ENCODE results near the gene POLR1A. TPM values are rescaled to one million over a fixed set of nuclear protein-coding genes. Genes with fewer than 3 reads are reported as not detected.

Gene POLR1A
- total RNA-seq, 4 donors from 2014 or later = 13.3 to 22.4 (median 16.6) TPM

DNA sequence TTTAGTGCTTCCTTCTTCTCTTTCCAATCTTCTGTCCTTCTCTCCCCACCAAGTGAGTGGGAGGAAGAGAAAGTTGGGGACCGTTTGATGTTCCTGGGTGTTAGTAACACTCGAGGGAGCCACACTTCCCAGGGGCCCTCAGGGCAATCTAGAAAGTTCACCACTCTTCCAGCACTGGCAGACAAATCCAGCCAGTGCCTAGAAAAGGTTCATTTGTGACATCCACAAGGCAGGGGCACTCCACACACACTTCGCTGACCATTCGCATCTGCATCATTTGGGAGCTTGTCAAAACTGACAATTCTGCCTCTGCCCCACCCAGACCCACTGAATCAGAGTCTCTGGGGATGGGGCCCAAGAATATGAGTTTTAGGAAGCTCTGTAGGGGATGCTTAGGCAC, 130.1 kb downstream of the POLR1A start:
- peaks cover 17 to 31% (median 23%) of the 10 kb centered on the region in 4 donors for H3K4me1 ChIP-seq
- no peak overlapping the region for H3K4me3 ChIP-seq
- intact Hi-C loops (cut with DNase I) = no loop called here
- WGBS = 83% methylated on average over 4 of the region's 4 CpGs
- H3K9me3 ChIP-seq = no peaks in the 10 kb centered on the region
- no peak overlapping the region for H3K27ac ChIP-seq (replicated peaks in 1 of 4)
- H3K36me3 ChIP-seq = no peaks in the 10 kb centered on the region
- TF ChIP-seq, protein P1, sequence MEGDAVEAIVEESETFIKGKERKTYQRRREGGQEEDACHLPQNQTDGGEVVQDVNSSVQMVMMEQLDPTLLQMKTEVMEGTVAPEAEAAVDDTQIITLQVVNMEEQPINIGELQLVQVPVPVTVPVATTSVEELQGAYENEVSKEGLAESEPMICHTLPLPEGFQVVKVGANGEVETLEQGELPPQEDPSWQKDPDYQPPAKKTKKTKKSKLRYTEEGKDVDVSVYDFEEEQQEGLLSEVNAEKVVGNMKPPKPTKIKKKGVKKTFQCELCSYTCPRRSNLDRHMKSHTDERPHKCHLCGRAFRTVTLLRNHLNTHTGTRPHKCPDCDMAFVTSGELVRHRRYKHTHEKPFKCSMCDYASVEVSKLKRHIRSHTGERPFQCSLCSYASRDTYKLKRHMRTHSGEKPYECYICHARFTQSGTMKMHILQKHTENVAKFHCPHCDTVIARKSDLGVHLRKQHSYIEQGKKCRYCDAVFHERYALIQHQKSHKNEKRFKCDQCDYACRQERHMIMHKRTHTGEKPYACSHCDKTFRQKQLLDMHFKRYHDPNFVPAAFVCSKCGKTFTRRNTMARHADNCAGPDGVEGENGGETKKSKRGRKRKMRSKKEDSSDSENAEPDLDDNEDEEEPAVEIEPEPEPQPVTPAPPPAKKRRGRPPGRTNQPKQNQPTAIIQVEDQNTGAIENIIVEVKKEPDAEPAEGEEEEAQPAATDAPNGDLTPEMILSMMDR (IDR thresholded peaks at IDR 0.05) = no peak
- TF ChIP-seq EP300 (IDR thresholded peaks at IDR 0.05) (no peak), POLR2AphosphoS5 (IDR thresholded peaks at IDR 0.05) (no peak), POLR2A (IDR thresholded peaks at IDR 0.05; ENCODE audit: low read depth) (no peak)
- H3K27me3 ChIP-seq = no peaks in the 10 kb centered on the region
- no peak for DNase-seq (ENCODE audit: extremely low spot score)

DNA sequence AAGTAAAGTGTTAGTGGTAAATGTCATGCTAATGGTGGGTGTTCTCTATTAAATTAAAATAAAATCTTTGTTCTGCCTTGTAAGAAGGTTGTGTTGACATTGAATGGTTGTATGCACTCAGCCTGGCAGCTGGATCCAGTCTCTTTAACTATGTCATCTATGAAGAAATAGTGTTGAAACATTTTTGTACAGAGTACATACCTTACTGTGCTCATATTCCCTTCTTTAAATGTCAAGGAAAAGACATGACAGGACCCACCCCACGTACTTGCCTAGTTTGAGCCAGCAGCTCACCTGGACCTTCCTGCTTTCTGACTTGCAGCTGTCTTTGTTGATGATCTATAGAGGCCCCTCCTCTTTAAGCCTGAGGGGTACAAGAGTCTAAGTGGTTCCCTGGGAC, 131.3 kb downstream of the POLR1A start:
- TF ChIP-seq POLR2AphosphoS5 (IDR thresholded peaks at IDR 0.05) (no peak), EP300 (IDR thresholded peaks at IDR 0.05) (no peak), POLR2A (IDR thresholded peaks at IDR 0.05; ENCODE audit: low read depth) (no peak)
- TF ChIP-seq, protein P1 (IDR thresholded peaks at IDR 0.05) = no peak
- H3K4me1 ChIP-seq = peaks cover 16 to 27% (median 23%) of the 10 kb centered on the region in 4 donors
- no peaks in the 10 kb centered on the region for H3K36me3 ChIP-seq
- H3K27ac ChIP-seq (replicated peaks in 1 of 4) = no peak overlapping the region
- intact Hi-C loops (cut with DNase I) = no loop called here
- no peaks in the 10 kb centered on the region for H3K9me3 ChIP-seq
- no peak overlapping the region for H3K4me3 ChIP-seq
- H3K27me3 ChIP-seq = no peaks in the 10 kb centered on the region
- 60% methylated on average over 1 of the region's 1 CpG for WGBS
- DNase-seq (ENCODE audit: extremely low spot score) = no peak

DNA sequence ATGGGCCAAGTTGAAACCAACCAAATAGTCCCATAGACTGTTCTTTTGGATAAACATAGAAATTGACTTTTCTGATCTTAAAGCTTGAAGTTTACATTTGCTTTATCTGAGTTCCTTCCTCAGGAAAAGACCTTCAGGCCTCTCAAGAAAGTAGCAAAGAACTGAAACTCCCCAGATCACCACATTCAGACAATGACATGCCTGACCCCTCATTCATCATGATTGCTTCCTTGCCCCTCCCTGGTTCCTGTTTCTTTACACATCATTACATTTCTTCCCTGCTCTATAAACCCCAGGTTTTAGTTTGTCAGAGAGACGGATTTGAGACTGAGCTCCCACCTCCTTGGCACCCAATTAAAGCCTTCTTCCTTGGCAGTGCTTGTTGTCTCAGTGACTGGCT, 133.3 kb downstream of the POLR1A start:
- Histone ChIP-seq H3K4me1 (peaks cover 5 to 12% (median 12%) of the 10 kb centered on the region in 4 donors), H3K4me3 (no peak overlapping the region), H3K27ac (replicated peaks in 1 of 4) (no peak overlapping the region), H3K36me3 (no peaks in the 10 kb centered on the region), H3K27me3 (no peaks in the 10 kb centered on the region), H3K9me3 (no peaks in the 10 kb centered on the region)
- 29% methylated on average over 1 of the region's 1 CpG for WGBS
- TF ChIP-seq POLR2A (IDR thresholded peaks at IDR 0.05; ENCODE audit: low read depth) (no peak), EP300 (IDR thresholded peaks at IDR 0.05) (no peak), POLR2AphosphoS5 (IDR thresholded peaks at IDR 0.05) (no peak)
- TF ChIP-seq, protein P1 (IDR thresholded peaks at IDR 0.05) = no peak
- intact Hi-C loops (cut with DNase I) = no loop called here
- DNase-seq (ENCODE audit: extremely low spot score) = no peak

DNA sequence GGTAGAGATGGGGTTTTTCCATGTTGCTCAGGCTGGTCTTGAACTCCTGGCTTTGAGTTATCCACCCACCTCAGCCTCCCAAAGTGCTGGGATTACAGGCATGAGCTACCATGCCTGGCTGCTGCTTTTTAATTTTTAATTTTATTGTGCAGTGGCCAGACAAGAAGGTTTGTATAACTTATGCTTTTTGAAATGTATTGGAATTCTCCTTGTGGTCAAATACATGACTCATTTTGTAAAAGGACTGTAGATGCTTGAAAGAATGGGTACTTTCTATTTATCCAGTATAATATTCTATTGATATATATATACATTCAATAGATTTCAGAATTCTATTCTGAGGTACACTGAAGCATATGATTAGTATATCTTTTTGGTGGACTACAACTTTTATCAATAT, 134.3 kb downstream of the POLR1A start:
- H3K4me3 ChIP-seq = no peak overlapping the region
- H3K4me1 ChIP-seq = peaks cover 5 to 10% (median 9%) of the 10 kb centered on the region in 4 donors
- no peaks in the 10 kb centered on the region for H3K36me3 ChIP-seq
- no peaks in the 10 kb centered on the region for H3K9me3 ChIP-seq
- no peak for DNase-seq (ENCODE audit: extremely low spot score)
- no peak overlapping the region for H3K27ac ChIP-seq (replicated peaks in 1 of 4)
- TF ChIP-seq, protein P1 (IDR thresholded peaks at IDR 0.05) = no peak
- TF ChIP-seq EP300 (IDR thresholded peaks at IDR 0.05) (no peak), POLR2AphosphoS5 (IDR thresholded peaks at IDR 0.05) (no peak), POLR2A (IDR thresholded peaks at IDR 0.05; ENCODE audit: low read depth) (no peak)
- H3K27me3 ChIP-seq = no peaks in the 10 kb centered on the region
- intact Hi-C loops (cut with DNase I) = no loop called here

Small RNA genes within 50 kb of the gene (small RNA-seq; reads per million reads assigned to genes)
- 18,426 to 46,915 (median 24,712) reads per million in 3 donors for gene SNORD94

Other genes starting within 250 kb of the POLR1A start
- 10 to 100 TPM; 11.3 to 21.6 (median 19.4) TPM for gene ST3GAL5, start 216.9 kb downstream of the POLR1A start, total RNA-seq
- 10 to 100 TPM; 40.4 to 65.1 (median 45.5) TPM for gene PTCD3, start 349 bp upstream of the POLR1A start, total RNA-seq
- 10 to 100 TPM; 53.5 to 68.1 (median 66.6) TPM for gene IMMT, start 89.6 kb upstream of the POLR1A start, total RNA-seq
- 10 to 100 TPM; 28.0 to 37.8 (median 32.4) TPM for gene MRPL35, start 93.6 kb upstream of the POLR1A start, total RNA-seq
- gene REEP1, start 231.7 kb upstream of the POLR1A start, total RNA-seq = 10 to 100 TPM; 46.1 to 95.1 (median 74.9) TPM